Suppressor macrophage (primary cell): ENCODE data around the gene GLT1D1.

Source experiments
- DNase-seq, 4 experiments: peaks; one replicate each; pipeline ENCODE4 v3.0.0-alpha.2; 2020 to 2022

Gene GLT1D1

GRCh38 chr12:129009833-129010622 is 156.8 kb downstream of the GLT1D1 start:
- no peak for DNase-seq

- no peak for DNase-seq
Observed at GRCh38 chr12:129016159-129016558, 162.9 kb downstream of the GLT1D1 start.

GRCh38 chr12:129025055-129025454 is 171.8 kb downstream of the GLT1D1 start:
- no peak for DNase-seq

- no peak for DNase-seq
Observed at GRCh38 chr12:129028844-129029243, 175.6 kb downstream of the GLT1D1 start.
